ENCODE results near the gene DPP6. TPM values are rescaled to one million over a fixed set of nuclear protein-coding genes. Genes with fewer than 3 reads are reported as not detected.

Gene DPP6
- total RNA-seq, 4 donors from 2014 or later = 13.4 to 33.2 (median 26.8) TPM

DNA sequence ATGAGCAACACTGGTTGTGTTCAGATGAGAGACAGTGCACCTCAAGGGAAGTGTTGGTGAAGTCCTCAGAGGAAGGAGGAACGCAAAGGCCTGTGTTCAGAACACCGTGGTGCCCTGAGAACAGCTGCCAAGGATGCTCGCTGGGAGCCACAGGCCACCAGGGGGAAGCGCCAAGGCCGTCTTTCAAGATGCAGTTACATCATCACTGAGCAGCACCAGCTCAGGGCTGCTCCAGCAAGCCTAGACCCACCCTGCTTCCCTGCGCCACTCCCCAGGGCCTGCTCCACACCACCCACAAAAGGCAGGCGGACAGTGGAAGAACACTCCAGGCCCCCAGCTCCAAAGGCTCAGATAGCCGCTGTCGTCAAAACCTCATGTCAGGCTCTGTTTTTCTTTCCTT lies 378.8 kb downstream of the DPP6 start:
- WGBS = 88% methylated on average over 9 of the region's 9 CpGs
- intact Hi-C loops (cut with DNase I) = no loop called here
- TF ChIP-seq, protein P1, sequence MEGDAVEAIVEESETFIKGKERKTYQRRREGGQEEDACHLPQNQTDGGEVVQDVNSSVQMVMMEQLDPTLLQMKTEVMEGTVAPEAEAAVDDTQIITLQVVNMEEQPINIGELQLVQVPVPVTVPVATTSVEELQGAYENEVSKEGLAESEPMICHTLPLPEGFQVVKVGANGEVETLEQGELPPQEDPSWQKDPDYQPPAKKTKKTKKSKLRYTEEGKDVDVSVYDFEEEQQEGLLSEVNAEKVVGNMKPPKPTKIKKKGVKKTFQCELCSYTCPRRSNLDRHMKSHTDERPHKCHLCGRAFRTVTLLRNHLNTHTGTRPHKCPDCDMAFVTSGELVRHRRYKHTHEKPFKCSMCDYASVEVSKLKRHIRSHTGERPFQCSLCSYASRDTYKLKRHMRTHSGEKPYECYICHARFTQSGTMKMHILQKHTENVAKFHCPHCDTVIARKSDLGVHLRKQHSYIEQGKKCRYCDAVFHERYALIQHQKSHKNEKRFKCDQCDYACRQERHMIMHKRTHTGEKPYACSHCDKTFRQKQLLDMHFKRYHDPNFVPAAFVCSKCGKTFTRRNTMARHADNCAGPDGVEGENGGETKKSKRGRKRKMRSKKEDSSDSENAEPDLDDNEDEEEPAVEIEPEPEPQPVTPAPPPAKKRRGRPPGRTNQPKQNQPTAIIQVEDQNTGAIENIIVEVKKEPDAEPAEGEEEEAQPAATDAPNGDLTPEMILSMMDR (IDR thresholded peaks at IDR 0.05) = no peak
- TF ChIP-seq EP300 (IDR thresholded peaks at IDR 0.05) = no peak
- TF ChIP-seq POLR2A (IDR thresholded peaks at IDR 0.05; ENCODE audit: low read depth) = no peak
- no peak for TF ChIP-seq POLR2AphosphoS5 (IDR thresholded peaks at IDR 0.05)
- H3K27me3 ChIP-seq = no peaks in the 10 kb centered on the region
- no peak for DNase-seq (ENCODE audit: extremely low spot score)
- H3K27ac ChIP-seq (replicated peaks in 1 of 4) = no peak overlapping the region
- H3K36me3 ChIP-seq = no peaks in the 10 kb centered on the region
- H3K9me3 ChIP-seq = no peaks in the 10 kb centered on the region
- H3K4me3 ChIP-seq = no peak overlapping the region
- no peaks in the 10 kb centered on the region for H3K4me1 ChIP-seq

DNA sequence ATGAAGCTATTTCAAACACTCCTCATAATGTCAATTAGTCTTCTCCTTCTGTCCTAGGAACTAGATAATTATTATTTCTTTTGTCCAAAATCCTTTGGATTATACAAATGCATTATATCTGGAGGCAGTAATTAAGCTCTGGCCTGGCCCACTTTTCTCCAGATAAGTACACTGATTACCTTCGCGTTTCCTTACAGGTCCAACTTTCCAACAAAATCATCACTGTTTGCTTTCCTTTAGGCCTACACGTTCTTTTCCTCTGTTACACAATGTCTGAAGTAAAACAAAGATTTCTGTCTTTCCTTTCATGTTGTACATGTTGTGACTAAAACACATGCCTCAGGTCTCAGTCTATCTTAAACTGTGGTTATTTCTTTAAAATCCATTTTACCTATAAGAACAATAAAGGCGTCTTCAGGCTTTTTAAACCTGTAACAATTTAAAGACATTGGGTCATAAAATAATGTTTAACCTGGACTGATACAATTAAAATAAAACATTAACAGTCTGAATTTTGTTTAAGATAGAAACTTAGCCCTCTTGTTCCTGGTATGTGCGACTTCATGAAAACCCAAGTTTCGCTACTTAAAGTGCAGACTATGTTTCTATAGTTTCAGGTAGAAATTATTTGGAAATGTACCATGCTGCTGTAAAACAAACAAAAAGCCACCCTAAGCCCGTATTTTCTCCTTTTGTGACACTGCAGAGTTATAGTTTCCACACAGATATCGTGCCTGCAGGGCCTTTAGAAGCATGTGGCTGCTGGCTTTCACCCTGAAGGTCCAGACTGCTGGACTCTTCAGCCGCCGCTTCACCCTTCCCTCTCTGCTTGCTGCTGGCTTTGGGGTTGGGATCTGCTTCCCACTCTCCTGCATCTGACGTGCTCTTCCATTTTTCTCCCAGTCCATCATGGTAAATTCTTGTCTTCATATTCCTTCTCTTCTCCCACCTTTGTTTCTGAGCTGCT lies 381.7 kb downstream of the DPP6 start:
- no peak for TF ChIP-seq POLR2AphosphoS5 (IDR thresholded peaks at IDR 0.05)
- TF ChIP-seq POLR2A (IDR thresholded peaks at IDR 0.05; ENCODE audit: low read depth) = no peak
- TF ChIP-seq, protein P1 (IDR thresholded peaks at IDR 0.05) = no peak
- TF ChIP-seq EP300 (IDR thresholded peaks at IDR 0.05) = no peak
- H3K4me3 ChIP-seq = no peak overlapping the region
- H3K27me3 ChIP-seq = no peaks in the 10 kb centered on the region
- intact Hi-C loops (cut with DNase I) = no loop called here
- WGBS = 78% methylated on average over 11 of the region's 11 CpGs
- H3K36me3 ChIP-seq = no peaks in the 10 kb centered on the region
- no peaks in the 10 kb centered on the region for H3K4me1 ChIP-seq
- H3K27ac ChIP-seq (replicated peaks in 1 of 4) = no peak overlapping the region
- H3K9me3 ChIP-seq = no peaks in the 10 kb centered on the region
- no peak for DNase-seq (ENCODE audit: extremely low spot score)

DNA sequence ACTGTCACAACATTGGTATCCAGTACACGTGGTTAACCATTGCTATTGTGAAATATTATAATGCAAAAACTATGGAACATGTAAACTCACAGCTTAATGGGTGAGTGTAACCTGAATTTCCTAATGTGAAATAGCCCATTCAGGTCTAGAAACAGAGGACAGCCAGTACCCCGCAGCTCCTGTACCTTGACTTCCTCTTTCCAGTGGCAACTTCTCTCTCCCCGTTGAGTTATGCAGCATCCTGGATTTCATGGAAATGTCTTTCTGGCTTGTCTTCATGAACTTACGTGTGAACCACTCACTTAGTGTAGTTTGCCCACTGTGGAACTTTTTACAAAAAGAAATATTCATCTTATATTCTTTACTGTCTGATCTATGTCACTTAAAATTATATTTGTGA lies 384.4 kb downstream of the DPP6 start:
- no peak for DNase-seq (ENCODE audit: extremely low spot score)
- H3K4me1 ChIP-seq = no peaks in the 10 kb centered on the region
- WGBS = 79% methylated on average over 4 of the region's 4 CpGs
- no peak overlapping the region for H3K27ac ChIP-seq (replicated peaks in 1 of 4)
- H3K4me3 ChIP-seq = no peak overlapping the region
- no peak for TF ChIP-seq POLR2AphosphoS5 (IDR thresholded peaks at IDR 0.05)
- no peak for TF ChIP-seq EP300 (IDR thresholded peaks at IDR 0.05)
- TF ChIP-seq, protein P1 (IDR thresholded peaks at IDR 0.05) = no peak
- no peak for TF ChIP-seq POLR2A (IDR thresholded peaks at IDR 0.05; ENCODE audit: low read depth)
- no peaks in the 10 kb centered on the region for H3K9me3 ChIP-seq
- intact Hi-C loops (cut with DNase I) = no loop called here
- no peaks in the 10 kb centered on the region for H3K36me3 ChIP-seq
- H3K27me3 ChIP-seq = no peaks in the 10 kb centered on the region

DNA sequence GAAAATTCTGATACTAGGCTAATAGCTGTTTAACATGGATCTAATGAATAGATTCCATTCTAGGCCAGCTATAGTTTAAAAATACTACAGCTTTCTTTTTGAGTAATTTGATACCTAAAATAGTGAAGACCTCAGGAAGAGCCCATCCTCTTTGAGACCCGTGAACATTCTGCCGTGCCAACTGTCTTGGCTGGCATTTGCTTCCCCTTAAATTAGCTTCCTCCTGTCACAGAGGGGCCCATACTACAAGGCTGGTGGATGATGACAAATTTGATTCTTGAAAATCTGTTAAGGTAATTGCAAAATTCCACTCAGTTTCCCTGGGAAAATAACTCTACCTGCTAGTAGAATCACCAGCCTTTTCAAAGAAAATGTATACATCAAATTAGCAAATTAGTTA lies 385.0 kb downstream of the DPP6 start:
- H3K27me3 ChIP-seq = no peaks in the 10 kb centered on the region
- TF ChIP-seq, protein P1 (IDR thresholded peaks at IDR 0.05) = no peak
- no peak for TF ChIP-seq POLR2AphosphoS5 (IDR thresholded peaks at IDR 0.05)
- TF ChIP-seq POLR2A (IDR thresholded peaks at IDR 0.05; ENCODE audit: low read depth) = no peak
- no peak for TF ChIP-seq EP300 (IDR thresholded peaks at IDR 0.05)

More for the DNA sequence above, 385.0 kb downstream of the DPP6 start:
- 93% methylated on average over 2 of the region's 2 CpGs for WGBS
- no peak overlapping the region for H3K27ac ChIP-seq (replicated peaks in 1 of 4)
- intact Hi-C loops (cut with DNase I) = no loop called here
- DNase-seq (ENCODE audit: extremely low spot score) = no peak
- H3K4me1 ChIP-seq = no peaks in the 10 kb centered on the region
- H3K9me3 ChIP-seq = no peaks in the 10 kb centered on the region
- H3K36me3 ChIP-seq = no peaks in the 10 kb centered on the region
- no peak overlapping the region for H3K4me3 ChIP-seq
